SK-N-MC (cell line): ENCODE data around the gene PPIA.
A peak's percentile ranks its signal among the peaks of the same experiment; 100 is the strongest.

Source experiments
- DNase-seq: peaks from one replicate; pipeline ENCODE4 v3.0.0-alpha.2; 2011; ENCODE audit warnings: low read depth, low spot score
- H3K27ac ChIP-seq: fragments of 200-600 bp; sonication (generic); 2 replicates; pipeline ENCODE4 v1.5.1; 2016; ENCODE audit warnings: mixed run types
- H3K36me3 ChIP-seq: fragments of 200-600 bp; sonication (generic); 2 replicates; pipeline ENCODE4 v1.6.1; 2017; ENCODE audit warnings: antibody characterized with exemption, low read length, mixed read lengths; ENCODE audit not compliant: insufficient read depth
- H3K4me3 ChIP-seq: fragments of 200-600 bp; sonication (generic); 2 replicates; pipeline ENCODE4 v1.5.1; 2016
- H3K9ac ChIP-seq: fragments of 200-600 bp; sonication (generic); 2 replicates; pipeline ENCODE4 v1.8.0; 2017; ENCODE audit warnings: mixed run types, mixed read lengths; ENCODE audit not compliant: insufficient read length
- H3K9me3 ChIP-seq: fragments of 200-600 bp; sonication (generic); 2 replicates; pipeline ENCODE4 v1.6.1; 2017; ENCODE audit warnings: low read depth, mild to moderate bottlenecking, antibody characterized with exemption, low read length, moderate library complexity, mixed read lengths
- EZH2 ChIP-seq: fragments of 200-600 bp; sonication (generic); IDR thresholded peaks from one replicate; pipeline ENCODE4 v1.6.1; 2017; ENCODE audit warnings: antibody characterized with exemption
- FOXP2 ChIP-seq: optimal IDR thresholded peaks from 2 replicates; pipeline ENCODE3; 2011; ENCODE audit warnings: mild to moderate bottlenecking, moderate library complexity; ENCODE audit not compliant: insufficient read depth; ENCODE audit errors: extremely low read length, control extremely low read depth
- POLR2AphosphoS5 ChIP-seq: IDR thresholded peaks from 2 replicates; pipeline ENCODE4 v1.6.1; 2012; ENCODE audit warnings: mild to moderate bottlenecking, low read depth, low read length, borderline replicate concordance

The PPIA gene

GRCh38 chr7:44796504-44797328, at the start of gene PPIA:
TSS of gene PPIA (plus strand) at chr7:44796681. CDS start at chr7:44796725, 44 bp downstream.
- Histone ChIP-seq H3K36me3 (peaks cover 45% of the 10 kb centered on the region), H3K27ac (peak within 1 kb of the TSS; percentile 85), H3K9me3 (no peaks in the 10 kb centered on the region), H3K9ac (peak within 1 kb of the TSS; percentile 94), H3K4me3 (peak within 1 kb of the TSS; percentile 81)
- DNase-seq, result peak; percentile 76
- TF ChIP-seq POLR2AphosphoS5 (peak; percentile 94), FOXP2 (no peak)

- TF ChIP-seq POLR2AphosphoS5 (peak; percentile 70), EZH2 (no peak), FOXP2 (no peak)
- H3K9me3 ChIP-seq, result no peaks in the 10 kb centered on the region
- peak within 1 kb of the TSS; percentile 95 for H3K27ac ChIP-seq
- peaks cover 14% of the 10 kb centered on the region for H3K36me3 ChIP-seq
- peak within 1 kb of the TSS; percentile 80 for H3K9ac ChIP-seq
- DNase-seq, result peak; percentile 47
- H3K4me3 ChIP-seq, result peak within 1 kb of the TSS; percentile 91
Observed at GRCh38 chr7:44748045-44748947, 48.2 kb upstream of the PPIA start, which contains the start of gene ZMIZ2. TSS of gene ZMIZ2 (plus strand) at chr7:44748847. CDS start at chr7:44756250, 7,403 bp downstream.

- H3K9me3 ChIP-seq, result no peaks in the 10 kb centered on the region
- peak overlapping the region; percentile 73 for H3K9ac ChIP-seq
- no peak for DNase-seq
- peaks cover 14% of the 10 kb centered on the region for H3K36me3 ChIP-seq
- peak overlapping the region; percentile 76 for H3K4me3 ChIP-seq
- TF ChIP-seq FOXP2 (no peak), EZH2 (no peak), POLR2AphosphoS5 (no peak)
- H3K27ac ChIP-seq, result no peak overlapping the region
Observed at GRCh38 chr7:44748948-44749731, 47.3 kb upstream of the PPIA start.

GRCh38 chr7:44749992-44750391, 46.5 kb upstream of the PPIA start:
- Histone ChIP-seq H3K27ac (no peak overlapping the region), H3K9me3 (no peaks in the 10 kb centered on the region), H3K4me3 (peak overlapping the region; percentile 76), H3K9ac (peak overlapping the region; percentile 73), H3K36me3 (peaks cover 14% of the 10 kb centered on the region)
- no peak for DNase-seq
- TF ChIP-seq FOXP2 (no peak), EZH2 (no peak), POLR2AphosphoS5 (no peak)

- Histone ChIP-seq H3K9ac (no peak overlapping the region), H3K27ac (no peak overlapping the region), H3K4me3 (peak overlapping the region; percentile 76), H3K36me3 (peaks cover 14% of the 10 kb centered on the region), H3K9me3 (no peaks in the 10 kb centered on the region)
- TF ChIP-seq EZH2 (no peak), FOXP2 (no peak), POLR2AphosphoS5 (no peak)
- no peak for DNase-seq
Observed at GRCh38 chr7:44750424-44750823, 46.1 kb upstream of the PPIA start.

GRCh38 chr7:44750921-44751571, 45.4 kb upstream of the PPIA start:
- Histone ChIP-seq H3K9ac (no peak overlapping the region), H3K27ac (no peak overlapping the region), H3K9me3 (no peaks in the 10 kb centered on the region), H3K4me3 (no peak overlapping the region), H3K36me3 (peaks cover 14% of the 10 kb centered on the region)
- TF ChIP-seq EZH2 (no peak), FOXP2 (no peak), POLR2AphosphoS5 (no peak)
- DNase-seq, result no peak

- H3K4me3 ChIP-seq, result no peak overlapping the region
- TF ChIP-seq EZH2, result no peak
- TF ChIP-seq FOXP2, result no peak
- no peak for TF ChIP-seq POLR2AphosphoS5
- H3K27ac ChIP-seq, result no peak overlapping the region
- H3K9ac ChIP-seq, result no peak overlapping the region
- peaks cover 22% of the 10 kb centered on the region for H3K36me3 ChIP-seq
- H3K9me3 ChIP-seq, result no peaks in the 10 kb centered on the region
- DNase-seq, result no peak
Observed at GRCh38 chr7:44752822-44753221, 43.7 kb upstream of the PPIA start.
